DMS79 (cell line): ENCODE data around the gene HEXIM1.

Experiments used
- DNase-seq: peaks from one replicate; lab custom pipeline; 2025; lab: John Stamatoyannopoulos, UW

HEXIM1 gene

DNA sequence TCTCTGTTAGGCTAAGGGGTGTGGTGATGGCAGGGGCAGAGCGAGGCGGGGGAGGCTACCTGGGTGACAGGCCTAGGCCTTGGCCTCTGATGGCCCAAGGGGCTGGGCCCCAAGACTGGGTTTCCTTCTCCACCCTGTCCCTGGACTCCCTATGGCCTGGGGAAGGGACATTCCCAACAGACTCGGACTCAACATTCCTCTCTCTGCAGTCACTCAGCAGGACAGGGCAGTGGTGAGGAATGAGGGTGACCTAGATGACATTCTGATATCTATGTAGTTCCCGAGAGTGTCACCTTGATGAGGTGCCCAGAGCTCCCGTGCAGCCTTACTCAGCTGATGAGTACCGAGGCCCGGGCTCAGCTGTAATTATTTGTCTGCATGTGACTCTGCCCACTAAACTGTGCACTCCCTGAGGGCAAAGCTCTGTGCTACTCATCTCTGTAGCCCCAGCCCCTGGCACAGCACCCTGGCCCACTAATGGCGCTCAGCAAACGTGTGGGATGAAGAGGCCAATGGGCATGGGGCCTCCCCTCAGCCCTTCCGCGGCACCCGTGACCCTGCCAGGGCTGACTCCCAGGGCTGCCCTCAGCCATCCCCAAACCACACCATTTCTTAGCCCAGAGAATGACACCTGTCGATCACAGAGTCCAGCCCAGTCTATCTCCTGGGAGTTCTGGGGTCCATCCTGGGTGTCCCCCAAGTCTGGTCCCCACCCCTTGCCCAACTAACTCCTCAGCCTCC is 18.2 kb upstream of the HEXIM1 start:
- DNase-seq, result no peak

DNA sequence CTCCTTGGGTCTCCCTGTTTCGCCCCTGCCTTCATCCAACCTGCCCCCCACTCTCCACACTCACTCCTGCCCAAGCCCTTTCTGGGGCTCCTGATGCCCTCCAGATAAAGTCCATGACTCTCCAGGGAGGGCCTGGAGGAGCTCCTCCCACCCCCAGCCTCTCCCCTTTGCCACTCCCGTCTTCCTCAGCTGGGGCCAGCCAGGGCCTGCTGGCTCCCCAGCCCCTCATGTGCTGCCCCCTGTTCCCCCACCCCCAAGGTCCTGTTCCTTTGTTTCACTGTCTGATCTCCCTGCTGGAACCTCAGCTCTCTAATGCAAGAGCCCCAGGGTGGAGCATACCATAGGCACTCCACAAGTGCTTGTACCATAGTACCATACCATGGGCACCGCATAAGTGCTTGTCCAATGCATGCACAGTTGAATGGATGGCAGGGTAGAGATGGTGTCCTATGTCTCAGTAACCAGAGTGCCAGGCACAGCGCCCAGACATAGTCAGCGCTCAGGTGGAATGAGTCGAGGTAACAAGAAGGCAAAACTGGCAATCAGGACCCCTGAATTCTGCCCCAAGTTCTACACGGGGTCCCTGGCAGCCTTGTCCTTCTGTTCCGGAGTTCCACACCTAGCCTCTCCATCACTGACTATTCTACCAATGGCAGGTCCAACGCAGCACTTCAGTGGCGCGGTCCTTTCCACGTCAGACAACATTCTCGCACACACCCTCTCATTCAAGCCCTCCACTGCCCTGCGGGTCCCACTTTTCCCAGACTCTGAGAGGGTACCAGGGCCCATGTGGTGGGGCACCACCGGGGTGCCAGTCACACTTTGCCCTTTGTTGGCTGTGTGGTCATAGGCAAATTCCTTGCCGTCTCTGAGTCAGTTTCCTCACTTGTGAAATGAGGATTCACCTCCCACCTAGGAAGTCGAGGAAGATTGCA is 17.3 kb upstream of the HEXIM1 start:
- DNase-seq, result no peak

DNA sequence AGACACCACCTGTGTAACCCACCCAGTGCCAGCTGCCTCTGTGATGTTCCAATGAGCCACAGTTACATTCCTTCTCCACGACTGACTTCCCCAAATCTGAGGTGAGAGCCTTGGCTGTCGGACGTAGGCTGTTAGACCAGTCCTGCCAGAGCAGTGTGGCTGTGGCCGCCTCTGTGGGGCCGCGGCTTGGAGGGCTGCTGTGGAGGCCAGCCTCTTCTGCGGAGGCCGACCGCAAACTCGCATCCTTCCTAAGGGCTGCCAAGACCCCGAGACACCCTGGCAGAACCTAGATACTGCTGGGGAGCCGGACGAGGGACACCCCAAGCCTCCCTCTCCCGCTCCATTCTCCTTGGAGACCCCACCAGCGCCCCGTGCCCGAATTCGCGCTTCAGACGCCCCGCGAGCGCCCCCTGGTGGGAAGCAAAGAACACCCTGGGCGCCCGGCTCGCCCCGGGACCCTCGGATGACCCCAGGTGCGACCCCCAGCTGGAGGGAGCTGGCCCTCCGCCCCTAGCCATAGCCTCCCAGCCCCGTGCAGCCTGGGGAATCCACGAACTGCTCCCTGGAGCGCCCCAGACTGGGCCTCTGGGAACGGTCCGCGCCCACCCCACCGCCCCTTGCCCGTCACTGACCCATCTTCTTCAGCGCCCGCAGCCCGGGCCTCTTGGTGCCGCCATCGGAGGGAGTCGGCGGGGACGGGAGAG is 16.5 kb upstream of the HEXIM1 start:
- DNase-seq, result no peak

DNA sequence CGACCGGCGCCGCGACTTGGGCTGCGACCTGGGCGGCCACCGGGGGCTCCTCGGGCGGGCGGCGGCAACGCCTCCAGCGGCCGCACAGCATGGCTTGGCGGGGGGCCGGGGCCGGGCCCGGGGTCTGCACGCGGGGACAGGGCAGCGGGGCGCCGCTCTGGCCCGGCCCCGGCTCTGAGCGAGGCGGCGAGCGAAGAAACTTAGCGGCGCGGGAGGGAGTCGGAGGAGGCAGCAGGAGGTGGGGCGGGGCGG is 16.0 kb upstream of the HEXIM1 start, which contains the start of gene PLCD3:
Gene PLCD3 (minus strand): TSS at position 196 of the 252 bp plus-strand sequence. CDS start 105 bp downstream, at position 91.
- DNase-seq, result peak; percentile 43

DNA sequence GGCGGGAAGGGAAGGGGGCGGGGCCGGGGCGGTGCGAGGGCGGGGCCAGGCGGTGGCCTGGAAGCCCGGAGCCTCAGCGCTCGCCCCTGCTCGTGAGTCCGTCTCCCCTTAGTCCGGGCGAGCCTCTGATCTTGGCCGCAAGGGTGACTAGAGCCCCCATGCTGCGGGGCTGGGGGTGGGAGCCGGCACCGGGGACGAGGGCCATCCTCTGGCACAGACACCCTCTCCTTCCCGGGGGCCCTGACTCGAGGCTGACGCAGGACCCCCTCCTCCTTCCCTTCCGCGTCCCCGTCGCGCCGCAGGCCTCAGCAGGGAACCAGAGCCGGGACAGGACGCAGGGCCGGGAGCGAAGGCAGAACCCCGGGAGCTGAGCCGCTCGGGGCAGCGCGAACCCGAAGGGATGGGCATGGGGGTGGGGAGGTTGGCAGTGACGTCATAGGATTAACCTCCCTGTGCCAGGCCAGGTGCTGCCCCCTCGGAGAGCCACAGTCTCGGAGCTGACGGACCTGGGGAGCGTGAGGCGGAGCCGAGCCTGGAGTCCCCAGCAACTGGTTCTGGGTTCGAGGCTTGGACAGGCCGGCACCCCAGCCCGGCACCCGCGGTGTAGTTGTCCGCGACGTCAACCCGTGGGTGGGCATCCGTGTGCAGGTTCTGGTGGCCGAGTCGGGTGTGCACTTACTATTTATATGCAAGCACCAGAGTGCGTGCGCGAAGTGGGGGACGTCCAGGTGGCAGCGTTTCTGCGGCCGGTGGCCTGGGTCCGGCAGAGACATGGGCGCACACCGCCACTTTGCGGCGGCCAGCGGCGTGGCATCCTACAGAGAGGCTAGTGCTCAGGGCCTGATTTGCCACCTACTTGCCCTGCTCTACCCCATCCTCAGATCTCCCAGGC is 15.5 kb upstream of the HEXIM1 start:
- peak; percentile 43 for DNase-seq

DNA sequence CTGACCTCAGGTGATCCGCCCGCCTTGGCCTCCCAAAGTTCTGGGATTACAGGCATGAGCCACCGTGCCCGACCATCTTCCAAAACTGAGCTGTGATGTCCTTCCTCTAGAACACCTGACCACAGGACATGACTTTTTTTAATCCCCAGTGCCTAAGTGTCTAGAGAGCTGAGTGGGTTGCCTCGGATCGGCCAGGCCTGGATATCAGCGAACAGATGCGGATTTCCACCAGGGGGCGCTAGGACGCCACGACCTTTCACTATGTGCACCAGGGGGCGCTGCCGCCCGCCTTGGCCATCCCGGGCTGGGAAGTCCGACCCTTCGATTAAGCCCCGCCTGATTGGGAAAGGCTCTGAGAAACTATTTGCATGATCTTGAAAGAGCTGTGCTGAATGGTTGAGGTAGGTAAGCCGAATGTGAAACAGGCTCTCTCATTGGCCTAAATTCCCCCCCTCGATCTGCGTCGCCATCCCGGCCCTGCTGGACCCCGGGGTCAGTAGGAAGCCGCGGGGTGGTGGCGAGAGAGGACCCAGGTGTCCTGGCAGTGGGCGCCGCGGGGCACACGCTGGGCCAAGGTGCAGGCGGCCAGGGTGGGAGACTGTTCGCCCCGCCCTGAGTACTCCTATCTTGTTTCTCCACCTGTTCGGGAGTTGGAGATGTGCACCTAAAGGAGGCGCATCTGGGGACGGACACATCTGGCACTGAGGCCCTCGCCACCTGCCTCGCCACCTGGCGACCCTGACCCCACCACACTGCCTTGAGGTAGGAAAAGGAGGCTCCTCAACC is 12.9 kb upstream of the HEXIM1 start, which contains the start of gene ACBD4:
Gene ACBD4 (plus strand): TSS at position 496 of the 786 bp plus-strand sequence. CDS start 458 bp downstream, outside the sequence.
- DNase-seq, result peak; percentile 95

DNA sequence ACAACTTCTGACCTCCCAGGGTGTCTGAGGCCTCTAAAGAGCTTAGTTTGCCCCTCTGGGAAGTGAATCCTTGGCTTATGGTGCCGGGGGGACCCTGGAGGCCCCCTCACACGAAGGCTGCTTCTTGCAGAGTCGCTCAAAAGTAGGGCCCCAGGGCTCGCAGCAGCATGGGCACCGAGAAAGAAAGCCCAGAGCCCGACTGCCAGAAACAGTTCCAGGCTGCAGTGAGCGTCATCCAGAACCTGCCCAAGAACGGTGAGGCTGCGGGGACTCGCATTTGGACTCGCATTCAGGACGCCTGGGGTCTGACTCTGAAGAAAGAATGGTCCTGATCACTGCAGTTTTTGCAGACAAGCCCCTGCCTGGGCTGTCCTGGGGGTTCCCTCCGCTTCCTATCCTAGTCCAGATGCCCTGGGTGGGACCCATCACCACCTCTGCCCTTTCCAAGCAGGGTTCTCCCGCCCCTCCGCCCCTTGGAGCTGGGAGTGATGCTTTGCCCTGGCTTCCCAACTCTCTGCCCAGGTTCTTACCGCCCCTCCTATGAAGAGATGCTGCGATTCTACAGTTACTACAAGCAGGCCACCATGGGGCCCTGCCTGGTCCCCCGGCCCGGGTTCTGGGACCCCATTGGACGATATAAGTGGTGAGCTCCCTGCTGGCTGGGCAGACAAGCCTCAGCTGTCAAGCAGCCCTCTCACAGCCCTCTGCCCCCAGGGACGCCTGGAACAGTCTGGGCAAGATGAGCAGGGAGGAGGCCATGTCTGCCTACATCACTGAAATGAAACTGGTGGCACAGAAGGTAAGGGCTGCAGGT is 12.1 kb upstream of the HEXIM1 start:
- DNase-seq, result no peak

DNA sequence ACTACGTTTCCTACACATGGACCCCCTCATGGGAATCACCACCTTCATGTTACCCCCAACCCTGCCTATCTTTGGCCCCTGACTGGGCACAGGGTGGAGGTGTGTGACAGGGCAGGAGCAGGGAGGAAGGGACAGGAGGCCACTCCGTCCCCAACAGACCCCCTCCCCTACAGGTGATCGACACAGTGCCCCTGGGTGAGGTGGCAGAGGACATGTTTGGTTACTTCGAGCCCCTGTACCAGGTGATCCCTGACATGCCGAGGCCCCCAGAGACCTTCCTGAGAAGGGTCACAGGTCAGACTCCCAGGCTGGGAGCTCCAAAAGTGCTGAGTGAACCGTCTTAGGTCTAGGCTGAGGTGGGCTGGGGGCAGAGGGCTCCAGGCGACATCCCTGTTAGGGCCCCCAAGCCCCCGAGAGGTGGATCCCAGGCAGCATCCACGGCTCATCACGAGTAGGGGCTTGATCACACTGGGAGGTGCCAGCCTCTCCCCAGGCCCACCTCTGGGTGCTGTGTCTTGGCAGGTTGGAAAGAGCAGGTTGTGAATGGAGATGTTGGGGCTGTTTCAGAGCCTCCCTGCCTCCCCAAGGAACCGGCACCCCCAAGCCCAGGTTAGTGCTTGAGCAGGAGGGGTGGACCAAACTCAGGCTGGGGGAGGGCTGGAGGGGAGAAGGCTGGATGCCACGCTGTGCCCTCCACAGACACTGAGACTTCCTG is 11.3 kb upstream of the HEXIM1 start:
- no peak for DNase-seq

DNA sequence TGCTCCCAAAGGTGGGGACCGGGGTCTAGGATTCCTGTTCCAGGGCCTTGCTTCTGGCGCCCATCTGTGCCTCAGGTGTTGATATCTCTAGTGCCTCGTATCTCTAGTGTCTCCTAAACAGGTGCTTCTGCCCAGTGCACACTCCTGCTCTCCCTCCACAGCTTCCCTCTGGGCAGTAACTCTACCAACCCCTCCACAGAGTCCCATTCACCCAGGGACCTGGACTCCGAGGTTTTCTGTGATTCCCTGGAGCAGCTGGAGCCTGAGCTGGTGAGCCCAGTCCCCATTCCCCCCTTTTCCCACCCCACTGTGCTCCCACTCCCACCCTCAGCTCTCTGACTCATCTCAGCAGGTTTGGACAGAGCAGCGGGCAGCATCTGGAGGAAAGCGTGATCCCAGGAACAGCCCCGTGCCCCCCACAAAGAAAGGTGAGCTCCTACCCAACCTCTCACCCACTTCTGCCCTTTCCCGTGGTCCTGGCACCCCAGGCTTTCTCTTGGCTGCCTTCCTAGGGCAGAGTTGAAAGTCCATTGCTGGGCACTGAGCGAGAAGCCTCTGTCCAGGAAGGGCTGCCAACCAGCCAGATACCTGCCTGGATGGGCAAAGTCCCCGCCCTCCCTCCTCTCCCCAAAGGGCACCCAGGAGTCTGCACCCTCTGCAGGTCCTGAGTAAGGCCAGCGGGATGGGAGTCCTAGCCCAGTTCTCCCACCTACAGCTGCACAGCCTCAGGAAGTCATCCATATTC is 10.5 kb upstream of the HEXIM1 start:
- DNase-seq, result no peak

DNA sequence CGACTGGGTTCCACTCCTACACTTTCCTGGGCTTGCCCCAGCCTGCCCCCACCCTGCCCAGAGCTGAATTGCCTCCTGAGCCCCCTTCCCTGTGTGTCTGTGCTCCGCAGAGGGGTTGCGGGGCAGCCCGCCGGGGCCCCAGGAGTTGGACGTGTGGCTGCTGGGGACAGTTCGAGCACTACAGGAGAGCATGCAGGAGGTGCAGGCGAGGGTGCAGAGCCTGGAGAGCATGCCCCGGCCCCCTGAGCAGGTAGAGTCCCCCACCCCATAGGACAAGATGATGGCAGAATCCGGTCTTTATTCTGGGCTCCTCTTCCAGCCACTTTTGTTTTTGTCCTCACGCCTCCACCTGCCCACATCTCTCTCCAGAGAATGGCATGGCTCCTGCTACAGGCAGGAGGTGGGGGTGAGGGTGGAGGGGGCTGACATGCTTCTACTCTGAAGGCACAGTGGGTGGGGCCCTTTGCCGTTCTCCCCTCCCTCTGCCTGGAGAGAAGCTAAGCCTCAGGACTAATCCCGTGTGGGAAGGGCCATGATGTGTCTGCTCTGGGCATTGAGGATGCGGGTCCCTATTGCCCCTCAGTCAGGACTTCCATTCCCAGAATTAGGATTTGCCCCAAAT is 9.3 kb upstream of the HEXIM1 start:
- no peak for DNase-seq

DNA sequence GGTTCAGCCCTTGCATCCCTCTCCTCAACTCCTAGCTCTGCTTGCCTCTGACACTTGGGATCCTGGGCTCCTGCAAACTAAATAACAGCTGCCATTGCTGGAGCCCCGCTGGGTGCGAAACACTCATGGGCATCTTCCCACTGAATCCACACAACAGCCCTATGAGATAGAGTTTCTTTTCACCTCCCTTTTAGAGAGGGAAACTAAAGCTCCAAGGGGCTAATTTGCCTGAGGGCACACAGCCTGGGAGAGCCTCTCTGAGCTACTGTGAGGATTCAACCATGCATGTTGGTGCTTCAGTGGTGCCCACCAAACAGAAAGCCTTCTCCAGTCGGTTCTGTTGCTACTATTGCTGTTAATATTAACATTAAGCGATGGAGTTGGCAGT is 8.7 kb upstream of the HEXIM1 start:
- DNase-seq, result peak; percentile 17

DNA sequence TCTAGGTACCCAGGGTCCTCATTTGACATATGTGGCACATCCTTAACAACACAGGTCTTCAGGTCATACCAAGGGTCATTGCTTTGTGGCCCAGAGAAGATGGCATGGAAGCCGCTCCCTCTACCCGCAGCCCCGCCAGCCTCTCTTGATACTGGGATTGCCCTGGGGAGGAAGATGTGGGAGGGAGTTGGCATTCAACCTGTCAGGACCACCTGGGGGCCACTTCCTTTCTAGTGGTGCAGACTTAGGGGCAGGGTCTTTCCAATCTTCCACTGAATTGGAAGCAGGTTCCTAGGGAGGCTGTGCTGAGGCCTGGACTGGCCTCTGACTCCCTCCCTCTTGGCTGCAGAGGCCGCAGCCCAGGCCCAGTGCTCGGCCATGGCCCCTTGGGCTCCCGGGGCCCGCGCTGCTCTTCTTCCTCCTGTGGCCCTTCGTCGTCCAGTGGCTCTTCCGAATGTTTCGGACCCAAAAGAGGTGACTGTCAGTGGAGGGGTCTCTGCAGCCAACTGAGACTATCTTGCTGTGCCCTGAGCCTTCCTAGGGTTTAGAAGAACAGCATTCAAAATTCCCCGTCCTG is 5.1 kb upstream of the HEXIM1 start:
- no peak for DNase-seq

DNA sequence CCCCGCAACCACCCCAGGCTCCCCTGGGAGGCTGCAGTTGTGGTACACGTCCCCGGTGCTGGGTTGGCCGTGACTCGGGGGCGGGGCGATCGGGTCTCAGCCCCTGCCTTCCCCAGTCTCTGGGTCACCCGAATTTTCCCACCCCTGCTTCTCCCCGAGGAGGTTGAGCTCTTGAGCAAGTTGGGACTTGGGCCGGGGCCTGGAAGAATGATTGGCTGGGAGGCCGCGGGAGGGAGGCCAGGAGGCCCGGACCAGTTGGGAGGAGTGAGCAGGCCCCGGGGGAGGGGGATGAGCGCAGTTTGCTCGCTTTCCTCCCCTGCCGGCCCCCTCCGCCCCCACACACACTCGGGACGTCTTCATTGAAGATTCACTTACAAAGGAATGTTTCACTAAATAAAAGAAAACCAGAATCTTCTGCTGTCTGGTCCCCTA is 4.5 kb upstream of the HEXIM1 start:
- DNase-seq, result no peak

DNA sequence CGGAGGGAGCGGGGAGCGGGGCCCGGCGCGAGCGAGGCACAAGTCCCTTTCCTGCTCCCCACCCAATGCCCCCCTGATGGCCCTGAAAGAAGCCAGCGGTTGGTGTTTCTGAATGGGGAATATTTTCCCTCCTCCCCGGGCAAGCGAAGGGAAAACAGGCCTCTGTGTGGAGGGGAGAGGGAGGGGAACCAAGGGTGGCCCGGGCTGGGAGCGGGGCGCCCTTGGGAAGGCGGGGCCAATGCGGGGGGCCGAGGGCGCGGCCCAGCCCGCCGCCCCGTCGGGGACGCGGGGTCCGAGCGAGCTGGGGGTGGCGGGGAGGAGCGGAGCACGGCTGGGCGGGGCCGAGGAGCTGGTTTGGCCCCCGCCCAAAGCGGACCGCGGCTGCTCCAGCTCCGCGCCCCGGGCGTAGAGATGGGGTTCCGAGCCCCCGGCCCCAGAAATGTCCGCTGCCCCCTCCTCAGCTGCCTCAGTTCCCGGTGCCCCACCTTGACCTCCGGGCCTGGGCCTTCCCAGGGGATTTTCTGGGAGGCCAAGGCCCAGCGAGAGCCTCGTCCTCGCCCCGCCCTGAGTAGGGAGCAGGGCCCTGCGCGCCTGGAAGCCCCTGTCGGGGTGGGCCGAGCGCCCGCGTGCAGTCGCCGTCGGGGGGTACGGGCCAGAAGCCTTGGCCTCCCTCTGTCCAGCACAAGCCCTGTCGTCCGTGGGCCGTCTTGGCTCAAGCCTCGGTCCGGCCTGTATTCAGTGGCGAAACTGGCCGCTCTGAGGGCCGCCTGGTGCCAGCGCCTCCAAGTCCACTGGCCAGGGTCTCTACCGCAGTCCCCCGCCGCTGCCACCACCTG is 3.9 kb upstream of the HEXIM1 start:
- DNase-seq, result no peak

DNA sequence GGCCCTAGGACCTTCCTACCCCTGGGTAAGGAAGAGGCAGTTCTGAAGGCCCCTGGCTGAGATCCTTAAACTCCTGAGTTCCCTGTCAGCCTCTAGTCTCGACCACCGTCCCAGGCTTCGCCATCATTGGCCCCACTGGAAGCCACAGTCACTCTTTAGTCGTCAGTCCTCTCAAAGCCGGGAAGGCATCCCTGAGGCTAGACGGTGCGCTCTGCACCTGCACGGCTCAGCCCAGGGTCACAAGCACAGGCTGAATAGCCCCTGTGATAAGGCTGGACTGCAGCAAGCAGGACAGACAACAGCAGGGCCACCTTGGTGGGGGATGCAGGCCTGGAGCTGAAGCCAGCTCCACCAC is 3.3 kb upstream of the HEXIM1 start:
- DNase-seq, result no peak

DNA sequence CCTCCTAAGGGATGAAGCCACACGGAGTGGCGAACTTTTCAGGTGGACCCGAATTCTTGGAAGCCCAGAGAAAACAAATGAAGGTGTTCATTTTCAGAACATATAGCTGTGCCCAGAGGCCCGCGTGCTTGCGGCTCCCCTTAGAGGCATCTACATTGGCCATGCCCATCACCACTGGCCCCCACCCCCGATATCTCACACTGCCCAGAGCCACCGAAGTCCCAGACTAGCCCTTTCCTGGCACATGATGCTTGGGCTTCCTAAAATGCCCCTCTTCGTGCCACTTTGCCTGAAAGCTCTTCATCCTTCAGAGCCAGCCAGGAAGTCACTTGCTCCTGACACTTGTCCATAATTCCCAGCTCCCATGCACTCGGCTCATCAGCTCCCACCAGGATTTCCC is 2.1 kb upstream of the HEXIM1 start:
- DNase-seq, result no peak

DNA sequence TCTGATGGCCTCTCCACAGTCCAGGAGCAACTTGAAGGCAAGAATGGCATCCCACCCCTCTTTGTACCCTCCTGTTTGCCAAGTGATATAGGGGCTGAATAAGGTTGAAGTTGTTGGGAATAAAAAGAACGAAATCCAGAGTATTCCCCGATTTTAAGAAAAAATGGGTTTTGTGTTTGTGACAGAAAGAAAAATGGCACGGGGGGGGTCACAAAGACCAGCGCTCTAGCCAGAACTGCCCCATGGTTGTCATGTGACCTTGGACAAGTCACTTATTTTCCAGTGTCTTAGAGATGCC is 1.7 kb upstream of the HEXIM1 start:
- no peak for DNase-seq
